HL-60 (cell line): ENCODE results near the gene MRE11.

Source experiments
- DNase-seq, 2 experiments: peaks; one replicate each; pipeline ENCODE4 v3.0.0-alpha.2; 2010 to 2020; ENCODE audit warnings: low read depth in 1 of 2, low spot score in 1 of 2
- H3K27ac ChIP-seq: fragments of 250-450 bp; sonication (Bioruptor Pico); replicated peaks from 2 replicates; pipeline ENCODE4 v1.5.1; 2020; ENCODE audit warnings: mild to moderate bottlenecking, moderate library complexity
- H3K27me3 ChIP-seq: fragments of 250-450 bp; sonication (Bioruptor Pico); 2 replicates; pipeline ENCODE4 v1.5.1; 2021; ENCODE audit warnings: mild to moderate bottlenecking, moderate library complexity; ENCODE audit not compliant: insufficient read depth, poor library complexity, severe bottlenecking
- H3K4me3 ChIP-seq: replicated peaks from 2 replicates; pipeline ENCODE4 v1.5.1; 2011; ENCODE audit warnings: mild to moderate bottlenecking, control low read depth, low read length; ENCODE audit not compliant: insufficient read depth
- GABPA ChIP-seq: IDR thresholded peaks from 2 replicates; pipeline ENCODE4 v1.6.1; 2012; ENCODE audit warnings: low read depth
- POLR2AphosphoS5 ChIP-seq: IDR thresholded peaks from 2 replicates; pipeline ENCODE4 v1.6.1; 2012; ENCODE audit warnings: low read depth
- REST ChIP-seq: IDR thresholded peaks from 2 replicates; pipeline ENCODE4 v1.6.1; 2012; ENCODE audit warnings: low read depth; ENCODE audit not compliant: insufficient replicate concordance
- SPI1 ChIP-seq: IDR thresholded peaks from 2 replicates; pipeline ENCODE4 v1.6.1; 2012; ENCODE audit warnings: low read depth, mild to moderate bottlenecking, borderline replicate concordance
- TF ChIP-seq, protein P1 (sequence below): IDR thresholded peaks from one replicate; pipeline ENCODE4 v1.5.1; 2011; ENCODE audit warnings: low read length, control low read depth, inconsistent platforms; ENCODE audit not compliant: insufficient read depth

Gene MRE11

DNA sequence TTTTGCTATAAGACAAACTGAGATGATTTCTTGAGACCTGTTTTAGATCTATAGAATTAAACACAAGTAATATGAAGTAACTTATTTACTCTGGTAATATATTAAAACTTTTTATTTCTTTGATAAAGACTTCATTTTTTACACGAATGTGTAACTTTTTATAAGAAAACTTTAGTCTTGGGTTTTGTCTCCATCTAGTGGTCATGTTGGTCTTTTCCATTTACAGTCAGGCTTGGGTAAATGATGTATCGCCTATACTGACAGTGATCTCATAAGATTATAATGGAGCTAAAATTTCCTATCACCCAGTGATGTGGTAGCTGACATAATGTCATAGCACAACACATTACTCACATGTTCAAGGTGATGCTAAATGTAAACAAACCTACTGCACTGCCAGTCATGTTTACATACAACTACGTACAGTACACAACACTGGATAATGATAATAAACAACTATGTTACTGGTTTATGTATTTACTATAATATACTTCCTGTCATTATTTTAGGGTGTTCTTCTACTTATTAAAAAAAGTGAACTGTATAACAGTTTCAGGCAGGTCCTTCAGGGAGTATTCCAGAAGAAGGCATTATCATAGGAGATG lies 11.1 kb upstream of the MRE11 start:
- DNase-seq, result peak in 1 of 2 experiments; percentile 30
- H3K27me3 ChIP-seq, result no peaks in the 10 kb centered on the region
- H3K27ac ChIP-seq, result no peak overlapping the region
- TF ChIP-seq, protein P1, sequence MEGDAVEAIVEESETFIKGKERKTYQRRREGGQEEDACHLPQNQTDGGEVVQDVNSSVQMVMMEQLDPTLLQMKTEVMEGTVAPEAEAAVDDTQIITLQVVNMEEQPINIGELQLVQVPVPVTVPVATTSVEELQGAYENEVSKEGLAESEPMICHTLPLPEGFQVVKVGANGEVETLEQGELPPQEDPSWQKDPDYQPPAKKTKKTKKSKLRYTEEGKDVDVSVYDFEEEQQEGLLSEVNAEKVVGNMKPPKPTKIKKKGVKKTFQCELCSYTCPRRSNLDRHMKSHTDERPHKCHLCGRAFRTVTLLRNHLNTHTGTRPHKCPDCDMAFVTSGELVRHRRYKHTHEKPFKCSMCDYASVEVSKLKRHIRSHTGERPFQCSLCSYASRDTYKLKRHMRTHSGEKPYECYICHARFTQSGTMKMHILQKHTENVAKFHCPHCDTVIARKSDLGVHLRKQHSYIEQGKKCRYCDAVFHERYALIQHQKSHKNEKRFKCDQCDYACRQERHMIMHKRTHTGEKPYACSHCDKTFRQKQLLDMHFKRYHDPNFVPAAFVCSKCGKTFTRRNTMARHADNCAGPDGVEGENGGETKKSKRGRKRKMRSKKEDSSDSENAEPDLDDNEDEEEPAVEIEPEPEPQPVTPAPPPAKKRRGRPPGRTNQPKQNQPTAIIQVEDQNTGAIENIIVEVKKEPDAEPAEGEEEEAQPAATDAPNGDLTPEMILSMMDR, result peak; percentile 27
- no peak for TF ChIP-seq SPI1
- no peak overlapping the region for H3K4me3 ChIP-seq

DNA sequence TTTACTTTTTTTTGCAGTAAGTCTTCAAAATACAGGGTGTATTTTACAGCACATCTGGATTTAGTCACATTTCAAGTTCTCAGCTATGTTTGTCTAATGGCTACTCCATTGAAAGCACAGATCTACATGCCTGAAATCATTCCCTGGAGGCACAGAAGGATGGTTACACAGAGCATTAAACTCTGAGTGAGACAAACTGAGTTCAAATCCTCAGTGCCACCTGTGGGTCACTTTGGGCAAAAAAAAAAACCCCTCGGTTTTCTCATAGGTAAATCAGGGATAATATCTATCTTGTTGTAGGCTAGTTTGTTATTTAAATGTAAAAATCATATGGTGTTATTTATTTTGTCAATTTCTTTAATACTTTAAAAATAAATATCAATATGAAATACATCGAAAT lies 7.9 kb upstream of the MRE11 start:
- DNase-seq, result no peak
- TF ChIP-seq, protein P1, result no peak
- TF ChIP-seq POLR2AphosphoS5, result no peak
- no peak for TF ChIP-seq GABPA

GRCh38 chr11:94500181-94500580 lies 6.5 kb upstream of the MRE11 start:
- H3K27ac ChIP-seq, result no peak overlapping the region
- no peaks in the 10 kb centered on the region for H3K27me3 ChIP-seq
- TF ChIP-seq SPI1 (no peak), REST (no peak), GABPA (no peak), POLR2AphosphoS5 (no peak)
- TF ChIP-seq, protein P1, result no peak
- no peak overlapping the region for H3K4me3 ChIP-seq
- no peak for DNase-seq

More for the DNA sequence above, 7.9 kb upstream of the MRE11 start:
- no peaks in the 10 kb centered on the region for H3K27me3 ChIP-seq
- no peak overlapping the region for H3K4me3 ChIP-seq
- no peak overlapping the region for H3K27ac ChIP-seq

- no peaks in the 10 kb centered on the region for H3K27me3 ChIP-seq
- no peak for TF ChIP-seq SPI1
- TF ChIP-seq, protein P1, result no peak
- no peak for TF ChIP-seq GABPA
- TF ChIP-seq POLR2AphosphoS5, result no peak
- no peak for TF ChIP-seq REST
- no peak for DNase-seq
- H3K27ac ChIP-seq, result peak overlapping the region; percentile 78
- H3K4me3 ChIP-seq, result peak overlapping the region; percentile 95
Observed at GRCh38 chr11:94494126-94494680, 559 bp upstream of the MRE11 start.
